Endothelial cell of umbilical vein (primary cell): ENCODE measurements around the gene KCTD17. TPM values are rescaled to one million over a fixed set of nuclear protein-coding genes. Genes with fewer than 3 reads are reported as not detected.

Source experiments
- BruUV-seq: library from RNA; stranded (reverse); fragments of 400-500 nt; replicated peaks from 2 replicates; lab custom pipeline; 2021; lab: Mats Ljungman, UMichigan
- CTCF ChIA-PET: fragments of 300-600, 350-600 bp; sonication (Branson Sonifier 250); formaldehyde crosslinking; loops from one replicate; lab custom pipeline; 2021; ENCODE audit warnings: antibody characterized with exemption, inconsistent platforms; lab: Charles Lee
- POLR2A ChIA-PET: fragments of 300-600, 350-600 bp; sonication (Branson Sonifier 250); formaldehyde crosslinking; loops from one replicate; lab custom pipeline; 2021; ENCODE audit warnings: antibody characterized with exemption, inconsistent platforms; lab: Charles Lee
- DNase-seq: peaks from one replicate; pipeline ENCODE4 v3.0.0-alpha.2; 2011; ENCODE audit warnings: low read depth, low spot score
- FAIRE-seq: peaks from 2 replicates; lab custom pipeline; 2011; peaks lifted over from hg19 to GRCh38; lab: Jason Lieb, UNC
- H2AFZ ChIP-seq: 2 replicates; pipeline ENCODE4 v1.6.0; 2012; ENCODE audit warnings: low read depth, low read length, control low read depth, inconsistent platforms
- H3K27ac ChIP-seq: 2 replicates; pipeline ENCODE4 v1.5.1; 2011; ENCODE audit warnings: low read depth, mild to moderate bottlenecking, control low read depth, low read length, moderate library complexity; ENCODE audit not compliant: insufficient read depth
- H3K27me3 ChIP-seq, 2 experiments: 2 replicates each; pipeline versions ENCODE4 v1.6.0 to v1.6.1; 2011; ENCODE audit warnings: low read length in 2 of 2, mixed read lengths in 1 of 2; ENCODE audit not compliant: control insufficient read depth in 2 of 2, insufficient read depth in 2 of 2
- H3K36me3 ChIP-seq, 2 experiments: 2 replicates in 1 of 2; 3 replicates in 1 of 2; pipeline ENCODE4 v1.5.1; 2011; ENCODE audit warnings: low read length in 2 of 2, mild to moderate bottlenecking in 1 of 2, moderate library complexity in 1 of 2; ENCODE audit not compliant: control insufficient read depth in 2 of 2, insufficient read depth in 2 of 2; ENCODE audit errors: extremely low read depth in 1 of 2
- H3K4me1 ChIP-seq: 3 replicates; pipeline ENCODE4 v1.5.1; 2011; ENCODE audit warnings: mild to moderate bottlenecking, low read length; ENCODE audit not compliant: control insufficient read depth, insufficient read depth; ENCODE audit errors: extremely low read depth
- H3K4me2 ChIP-seq: 2 replicates; pipeline ENCODE4 v1.6.1; 2011; ENCODE audit warnings: low read length, control low read depth, mixed read lengths; ENCODE audit not compliant: insufficient read depth
- H3K4me3 ChIP-seq, 3 experiments: fragments of 200-600 bp in 1 of 3; sonication (generic), shearing (Covaris generic) in 1 of 3; replicated peaks in 1 of 3; 2 replicates each; pipeline ENCODE4 v1.5.1; 2011 to 2016; ENCODE audit warnings: control low read depth in 3 of 3, low read length in 3 of 3, mild to moderate bottlenecking in 2 of 3, inconsistent platforms in 1 of 3, low read depth in 1 of 3, moderate library complexity in 1 of 3; ENCODE audit not compliant: insufficient read depth in 1 of 3
- H3K79me2 ChIP-seq: 2 replicates; pipeline ENCODE4 v1.6.0; 2012; ENCODE audit warnings: low read length, inconsistent platforms; ENCODE audit not compliant: control insufficient read depth, insufficient read depth
- H3K9ac ChIP-seq: replicated peaks from 2 replicates; pipeline ENCODE3; 2011; ENCODE audit warnings: low read length, control low read depth; ENCODE audit not compliant: insufficient read depth; ENCODE audit errors: extremely low read depth
- H3K9me1 ChIP-seq: replicated peaks from 3 replicates; pipeline ENCODE4 v1.6.0; 2011; ENCODE audit warnings: mild to moderate bottlenecking, low read length; ENCODE audit not compliant: control insufficient read depth, insufficient read depth; ENCODE audit errors: extremely low read depth
- H3K9me3 ChIP-seq: replicated peaks from 2 replicates; pipeline ENCODE4 v1.5.1; 2012; ENCODE audit warnings: low read length, inconsistent platforms; ENCODE audit not compliant: control insufficient read depth, insufficient read depth
- H4K20me1 ChIP-seq: replicated peaks from 2 replicates; pipeline ENCODE3; 2011; ENCODE audit warnings: mild to moderate bottlenecking, low read length; ENCODE audit not compliant: control insufficient read depth, insufficient read depth; ENCODE audit errors: extremely low read depth
- FOS ChIP-seq: IDR thresholded peaks from 2 replicates; pipeline ENCODE4 v1.6.1; 2011; ENCODE audit warnings: mild to moderate bottlenecking, low read length, moderate library complexity, borderline replicate concordance; ENCODE audit not compliant: insufficient read depth
- GATA2 ChIP-seq: IDR thresholded peaks from 2 replicates; pipeline ENCODE4 v1.7.0; 2011; ENCODE audit warnings: low read depth, mild to moderate bottlenecking, moderate library complexity, mixed read lengths, low read length; ENCODE audit not compliant: insufficient read length, insufficient read depth
- JUN ChIP-seq: IDR thresholded peaks from 2 replicates; pipeline ENCODE4 v1.6.1; 2011; ENCODE audit warnings: borderline replicate concordance, low read depth; ENCODE audit not compliant: insufficient read length, insufficient read depth
- MYC ChIP-seq: IDR thresholded peaks from one replicate; pipeline ENCODE4 v1.6.1; 2011; ENCODE audit warnings: mild to moderate bottlenecking, low read depth, low read length
- POLR2A ChIP-seq: IDR thresholded peaks from 2 replicates; pipeline ENCODE4 v1.6.1; 2012; ENCODE audit warnings: low read depth, mild to moderate bottlenecking, control low read depth, low read length
- POLR2AphosphoS5 ChIP-seq: IDR thresholded peaks from 2 replicates; pipeline ENCODE4 v1.6.1; 2012; ENCODE audit warnings: low read depth, mild to moderate bottlenecking, control low read depth, low read length, moderate library complexity; ENCODE audit not compliant: insufficient read depth
- dilution Hi-C: fragments of 300-500 bp; cut with MboI; formaldehyde crosslinking; loops from one replicate; pipeline ENCODE4 v1.15.0; 2019; ENCODE audit warnings: low sequenced_read_pairs; ENCODE audit not compliant: extremely low pct_ligation_motif_present
- intact Hi-C: fragments of 100-400 bp; cut with micrococcal nuclease; formaldehyde crosslinking; loops from one replicate; pipeline ENCODE4 v1.10.0; 2022
- polyA plus RNA-seq, 4 experiments: library from polyadenylated mRNA; depleted of rRNA in 3 of 4; stranded (reverse) in 3 of 4; unstranded in 1 of 4; fragments of >200 nt; gene quantifications; 2 replicates each; pipeline versions ENCODE4 v1.2.1 to v1.2.3, GENCODE V29; 2011 to 2012; ENCODE audit warnings: missing spikeins in 1 of 4
- total RNA-seq: library from RNA; stranded (reverse); gene quantifications from 2 replicates; pipeline ENCODE4 v1.2.3, GENCODE V29; 2021
- TF ChIP-seq, protein P1 (sequence below): IDR thresholded peaks from 2 replicates; pipeline ENCODE4 v1.6.1; 2011; ENCODE audit not compliant: insufficient read depth, insufficient read length

Gene KCTD17
- total and polyA plus RNA-seq, 2 donors (not counting 3 experiments of a cell fraction or from before 2014, with no cell fraction given): 59.2 to 73.0 TPM

DNA sequence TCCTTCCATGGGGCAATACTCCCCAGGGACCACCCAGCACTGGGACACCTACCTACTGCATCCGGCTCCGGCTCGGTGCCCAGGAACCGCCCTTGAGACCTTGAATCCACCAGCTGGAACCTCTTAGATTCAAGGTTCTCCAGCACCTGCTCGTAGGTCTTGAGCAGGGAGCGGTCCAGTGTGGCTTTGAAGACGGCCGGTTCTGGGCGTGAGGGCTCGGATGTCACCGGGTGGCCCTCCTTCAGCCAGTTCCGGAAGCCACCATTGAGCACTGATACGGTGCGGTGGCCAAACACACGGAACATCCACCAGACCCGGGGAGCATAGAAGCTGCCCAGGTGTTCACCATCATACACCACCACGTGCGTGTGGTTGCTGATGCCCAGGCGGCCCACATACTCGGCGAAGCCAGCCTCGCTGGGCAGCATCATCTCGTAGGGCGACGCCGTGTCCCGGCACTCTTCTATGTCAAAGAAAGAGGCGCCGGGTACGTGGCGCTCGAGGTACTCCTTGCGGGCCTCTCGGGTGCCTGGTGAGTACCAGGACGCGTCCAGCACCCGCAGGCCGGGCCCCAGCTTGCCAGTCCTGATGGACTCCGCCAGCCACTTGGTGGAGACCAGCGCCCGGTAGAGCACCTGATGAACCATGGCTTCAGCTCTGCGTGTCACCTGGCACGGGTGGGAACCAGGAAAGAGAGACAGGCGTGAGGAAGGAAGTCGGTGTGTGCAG lies 33.3 kb upstream of the KCTD17 start:
- POLR2A ChIA-PET: no interaction called here
- no peak for TF ChIP-seq FOS
- no peak for TF ChIP-seq MYC
- TF ChIP-seq POLR2A: no peak
- TF ChIP-seq POLR2AphosphoS5: no peak
- CTCF ChIA-PET: interaction anchor here (0.9 to 6.7 kb wide), 9 partner anchors 10 to 236 kb away, joined by 3 to 57 read pairs (median 4); partner anchors contain the start of gene KCTD17
- H4K20me1 ChIP-seq: no peaks in the 10 kb centered on the region
- peak overlapping the region; percentile 75 for H3K4me2 ChIP-seq
- dilution Hi-C loops (no loop called here), intact Hi-C loops (loop anchor here (2.0 kb wide), 1 partner anchor 23 kb away; no protein-coding TSS in a partner anchor)
- no peak overlapping the region for H2AFZ ChIP-seq
- H3K36me3 ChIP-seq: peaks cover 2 to 6% of the 10 kb centered on the region in 2 experiments
- H3K79me2 ChIP-seq: peaks cover 27% of the 10 kb centered on the region
- no peaks in the 10 kb centered on the region for H3K9me3 ChIP-seq
- peak overlapping the region; percentile 74 to 89 (median 86) for H3K4me3 ChIP-seq
- no peaks in the 10 kb centered on the region for H3K27me3 ChIP-seq
- H3K27ac ChIP-seq: no peak overlapping the region
- no TSS peak for BruUV-seq
- no peak for FAIRE-seq
- no peak for DNase-seq
- H3K4me1 ChIP-seq: peaks cover 12% of the 10 kb centered on the region
- H3K9ac ChIP-seq: peak overlapping the region; percentile 82
- H3K9me1 ChIP-seq: no peaks in the 10 kb centered on the region

DNA sequence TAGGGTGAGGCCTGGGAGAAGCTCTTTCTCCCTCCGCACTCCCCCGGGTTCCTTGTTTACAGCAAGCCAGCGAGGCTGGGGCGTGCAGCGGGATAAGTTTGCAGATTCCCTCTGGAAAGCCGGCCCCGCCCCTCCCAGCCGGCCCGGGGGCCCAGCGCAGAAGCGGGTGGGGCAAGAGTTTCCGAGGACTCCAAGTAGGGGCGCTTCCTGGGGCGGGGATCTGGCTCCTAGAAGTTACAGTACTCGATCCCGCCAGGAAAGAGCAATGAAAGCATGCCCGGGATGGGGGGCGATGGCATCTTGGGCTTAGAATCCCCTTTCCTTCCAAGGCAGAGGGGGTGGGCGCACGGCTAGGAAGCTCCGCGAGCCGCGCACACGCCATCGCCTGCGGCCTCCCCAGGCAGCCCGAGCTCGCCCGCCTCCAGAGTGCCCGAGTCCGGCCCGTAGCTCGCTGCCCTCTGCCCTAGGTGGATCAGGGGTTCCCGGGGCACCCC lies 32.7 kb upstream of the KCTD17 start:
- intact Hi-C loops: loop anchor here (2.0 kb wide), 1 partner anchor 22 kb away; no protein-coding TSS in a partner anchor
- Histone ChIP-seq H4K20me1 (no peaks in the 10 kb centered on the region), H3K4me2 (peak overlapping the region; percentile 75), H2AFZ (peak overlapping the region; percentile 53), H3K9me1 (no peaks in the 10 kb centered on the region), H3K4me1 (peaks cover 12% of the 10 kb centered on the region), H3K9ac (peak overlapping the region; percentile 82), H3K27me3 (no peaks in the 10 kb centered on the region), H3K4me3 (peak overlapping the region; percentile 74 to 89 (median 86)), H3K9me3 (no peaks in the 10 kb centered on the region), H3K27ac (peak overlapping the region; percentile 91), H3K79me2 (peaks cover 28% of the 10 kb centered on the region), H3K36me3 (peaks cover 2 to 6% of the 10 kb centered on the region in 2 experiments)
- FAIRE-seq (peak; percentile 69), DNase-seq (peak; percentile 44)
- POLR2A ChIA-PET: no interaction called here
- dilution Hi-C loops: no loop called here
- BruUV-seq: TSS peak; percentile 16
- CTCF ChIA-PET: interaction anchor here (0.8 to 6.7 kb wide), 14 partner anchors 8 to 237 kb away, joined by 3 to 57 read pairs (median 4); partner anchors contain the start of gene KCTD17
- TF ChIP-seq JUN (no peak), POLR2AphosphoS5 (no peak), GATA2 (no peak), FOS (no peak), POLR2A (no peak), MYC (no peak)
- TF ChIP-seq, protein P1, sequence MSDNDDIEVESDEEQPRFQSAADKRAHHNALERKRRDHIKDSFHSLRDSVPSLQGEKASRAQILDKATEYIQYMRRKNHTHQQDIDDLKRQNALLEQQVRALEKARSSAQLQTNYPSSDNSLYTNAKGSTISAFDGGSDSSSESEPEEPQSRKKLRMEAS: no peak
